ENCODE data around the gene APMAP. TPM values are rescaled to one million over a fixed set of nuclear protein-coding genes. Genes with fewer than 3 reads are reported as not detected.
A peak's percentile ranks its signal among the peaks of the same experiment; 100 is the strongest.

The APMAP gene
- total and polyA plus RNA-seq, 2 of the 13 experiments (the other 11 are each of a cell fraction or from before 2014, with no cell fraction given) = 168 to 214 TPM

DNA sequence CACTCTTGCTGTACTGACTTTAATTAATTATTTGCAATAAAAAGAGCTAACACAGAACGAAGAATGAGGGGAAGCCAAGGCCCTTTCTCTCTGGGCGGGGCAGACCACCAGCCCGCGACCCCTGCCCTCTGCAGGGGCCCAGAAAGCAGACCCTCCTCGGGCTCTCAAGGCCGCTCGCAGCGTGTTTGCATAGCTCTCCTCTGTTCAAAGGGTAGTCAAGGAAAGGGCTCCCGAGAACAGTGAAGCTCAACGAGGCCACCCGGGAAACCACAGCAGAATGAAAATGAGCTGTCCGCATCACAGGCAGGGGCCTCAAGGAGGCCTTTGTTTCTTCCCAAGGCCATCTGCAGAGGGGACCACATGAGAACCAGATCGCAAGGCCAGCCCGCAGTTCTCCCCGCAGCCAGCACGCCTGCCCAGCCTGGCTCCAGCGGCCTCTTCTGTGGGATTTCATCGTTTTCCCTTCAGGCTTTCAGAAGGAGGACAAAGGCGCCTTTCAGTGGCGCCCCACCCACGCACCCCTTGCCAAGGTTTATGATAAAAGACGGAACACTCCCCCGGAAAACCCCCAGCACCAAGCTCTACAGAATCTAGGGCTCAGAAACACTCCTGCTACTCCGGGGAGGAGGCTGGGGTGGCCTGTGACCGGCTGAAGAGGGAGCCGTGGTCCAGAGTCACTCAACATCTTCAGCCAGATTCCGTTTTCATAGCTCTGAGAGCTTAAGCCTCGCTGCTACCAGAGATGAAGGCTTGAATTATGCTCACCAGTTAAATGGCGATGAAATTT, 40.1 kb upstream of the APMAP start (continued):
- no peak for TF ChIP-seq ZHX2 (IDR thresholded peaks at IDR 0.05; ENCODE audit: low read depth)
- TF ChIP-seq ZHX2 (CRISPR knock-in tag; IDR thresholded peaks at IDR 0.05; ENCODE audit: borderline replicate concordance) = no peak
- no peak for TF ChIP-seq ATRX (CRISPR knock-in tag; IDR thresholded peaks at IDR 0.05; ENCODE audit: borderline replicate concordance)
- TF ChIP-seq ZNF17 (CRISPR knock-in tag; IDR thresholded peaks at IDR 0.05) = no peak
- TF ChIP-seq ZNF567 (CRISPR knock-in tag; IDR thresholded peaks at IDR 0.05; ENCODE audit: borderline replicate concordance) = no peak
- no peak for TF ChIP-seq CENPX (CRISPR knock-in tag; IDR thresholded peaks at IDR 0.05)
- 0 out of 2 replicates have a peak, but pooled peaks have one; percentile 15 for TF ChIP-seq SOX13 (IDR thresholded peaks at IDR 0.05)
- peak in 1 of 2 experiments; percentile 89; a peak in 2 of 4 replicates for TF ChIP-seq SOX13 (CRISPR knock-in tag; conservative IDR thresholded peaks at IDR 0.05 in 1 of 2, IDR thresholded peaks at IDR 0.05 in 1 of 2)
- no peak for TF ChIP-seq HOMEZ (CRISPR knock-in tag; IDR thresholded peaks at IDR 0.05; ENCODE audit: low read depth)
- TF ChIP-seq ZNF703 (CRISPR knock-in tag; IDR thresholded peaks at IDR 0.05; ENCODE audit: borderline replicate concordance) = peak; percentile 59; the same call in 1 of the 2 replicates
- no peak for TF ChIP-seq NFATC3 (CRISPR knock-in tag; IDR thresholded peaks at IDR 0.05)
- TF ChIP-seq ZHX1 (CRISPR knock-in tag; IDR thresholded peaks at IDR 0.05; ENCODE audit: low read depth) = no peak
- TF ChIP-seq EP300 (IDR thresholded peaks at IDR 0.05; ENCODE audit: low read depth in 2 of 2, low read length in 2 of 2) = peak; percentile 17 to 69; a peak in 3 of 4 replicates
- TF ChIP-seq EP300 (CRISPR knock-in tag; IDR thresholded peaks at IDR 0.05; ENCODE audit: borderline replicate concordance) = peak; percentile 74; the same call in 1 of the 2 replicates
- peak; percentile 68 for TF ChIP-seq POGK (CRISPR knock-in tag; conservative IDR thresholded peaks at IDR 0.05)

Data from HepG2 (cell line).